ENCODE measurements around the gene OTUB2.

DNA sequence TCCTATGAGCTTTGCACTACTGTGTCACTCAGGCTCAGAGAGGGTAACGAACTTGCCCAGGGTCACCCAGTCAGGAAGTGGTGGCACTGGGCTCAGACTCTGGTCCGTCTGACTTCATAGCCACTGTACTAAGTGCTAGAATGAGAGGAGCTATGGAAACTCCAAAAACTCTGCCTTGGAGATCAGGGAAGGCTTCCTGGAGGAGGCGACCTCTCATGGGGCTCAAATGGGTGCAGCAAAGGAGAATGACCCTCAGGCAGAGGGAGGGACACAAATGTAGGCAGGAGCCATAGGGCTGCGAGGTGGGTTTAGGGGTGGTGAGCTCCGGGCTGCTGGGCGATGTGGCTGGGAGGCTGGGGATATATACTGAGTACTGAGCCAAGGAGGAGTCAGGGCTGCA, 25.9 kb upstream of the OTUB2 start:
- TF ChIP-seq, protein P1, sequence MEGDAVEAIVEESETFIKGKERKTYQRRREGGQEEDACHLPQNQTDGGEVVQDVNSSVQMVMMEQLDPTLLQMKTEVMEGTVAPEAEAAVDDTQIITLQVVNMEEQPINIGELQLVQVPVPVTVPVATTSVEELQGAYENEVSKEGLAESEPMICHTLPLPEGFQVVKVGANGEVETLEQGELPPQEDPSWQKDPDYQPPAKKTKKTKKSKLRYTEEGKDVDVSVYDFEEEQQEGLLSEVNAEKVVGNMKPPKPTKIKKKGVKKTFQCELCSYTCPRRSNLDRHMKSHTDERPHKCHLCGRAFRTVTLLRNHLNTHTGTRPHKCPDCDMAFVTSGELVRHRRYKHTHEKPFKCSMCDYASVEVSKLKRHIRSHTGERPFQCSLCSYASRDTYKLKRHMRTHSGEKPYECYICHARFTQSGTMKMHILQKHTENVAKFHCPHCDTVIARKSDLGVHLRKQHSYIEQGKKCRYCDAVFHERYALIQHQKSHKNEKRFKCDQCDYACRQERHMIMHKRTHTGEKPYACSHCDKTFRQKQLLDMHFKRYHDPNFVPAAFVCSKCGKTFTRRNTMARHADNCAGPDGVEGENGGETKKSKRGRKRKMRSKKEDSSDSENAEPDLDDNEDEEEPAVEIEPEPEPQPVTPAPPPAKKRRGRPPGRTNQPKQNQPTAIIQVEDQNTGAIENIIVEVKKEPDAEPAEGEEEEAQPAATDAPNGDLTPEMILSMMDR (IDR thresholded peaks at IDR 0.05) = no peak
- no peak for TF ChIP-seq POLR2AphosphoS5 (IDR thresholded peaks at IDR 0.05)
